Activated B cell treated with CpG ODN at 0.5 μM for 24 hours (primary cell): ENCODE results near the gene RCSD1. TPM values are rescaled to one million over a fixed set of nuclear protein-coding genes. Genes with fewer than 3 reads are reported as not detected.

Experiments
- ATAC-seq: fragments of 200-7000 bp; cut with Tn5 transposase; one replicate; pipeline ENCODE4 v1.10.0; 2021; ENCODE audit warnings: low read depth, mild to moderate bottlenecking, moderate library complexity
- CTCF ChIA-PET: fragments of 350-600 bp; sonication (Branson Sonifier 250); formaldehyde crosslinking; loops from one replicate; lab custom pipeline; 2021; ENCODE audit warnings: antibody characterized with exemption; lab: Charles Lee
- POLR2A ChIA-PET: fragments of 350-600 bp; sonication (Branson Sonifier 250); formaldehyde crosslinking; loops from one replicate; lab custom pipeline; 2021; ENCODE audit warnings: antibody characterized with exemption; lab: Charles Lee
- DNase-seq: peaks from one replicate; pipeline ENCODE4 v3.0.0; 2022
- H3K27ac Mint-ChIP-seq: one replicate; pipeline ENCODE4 v1.8.0; 2020; ENCODE audit warnings: mixed read lengths
- H3K27me3 Mint-ChIP-seq: one replicate; pipeline ENCODE4 v1.8.0; 2021; ENCODE audit warnings: mixed read lengths
- H3K36me3 Mint-ChIP-seq: one replicate; pipeline ENCODE4 v1.8.0; 2021; ENCODE audit warnings: low read depth, mixed read lengths
- H3K4me1 Mint-ChIP-seq: one replicate; pipeline ENCODE4 v1.8.0; 2021; ENCODE audit warnings: mixed read lengths
- H3K4me3 Mint-ChIP-seq: one replicate; pipeline ENCODE4 v1.8.0; 2020; ENCODE audit warnings: mild to moderate bottlenecking, mixed read lengths
- H3K9me3 Mint-ChIP-seq: one replicate; pipeline ENCODE4 v1.8.0; 2020; ENCODE audit warnings: mixed read lengths
- CTCF ChIP-seq: fragments of 200-600 bp; IDR thresholded peaks from one replicate; pipeline ENCODE4 v1.8.0; 2022; ENCODE audit warnings: antibody characterized with exemption, mild to moderate bottlenecking
- intact Hi-C: fragments of 100-400 bp; cut with micrococcal nuclease; formaldehyde crosslinking; loops from one replicate; pipeline ENCODE4 v1.15.1; 2024
- total RNA-seq: library from RNA; stranded (reverse); gene quantifications from 2 replicates; pipeline ENCODE4 v1.2.3, GENCODE V29; 2022

The RCSD1 gene
- total RNA-seq, 1 donor from 2014 or later = 185 TPM

- ChIA-PET CTCF (interaction anchor here (1.3 to 1.6 kb wide), 2 partner anchors 16 to 72 kb away, joined by 3 to 4 read pairs; no protein-coding TSS in a partner anchor), POLR2A (no interaction called here)
- Mint-ChIP-seq H3K4me3 (no peak overlapping the region), H3K27ac (peak overlapping the region; percentile 69), H3K36me3 (peaks cover 86% of the 10 kb centered on the region), H3K27me3 (no peaks in the 10 kb centered on the region), H3K9me3 (no peaks in the 10 kb centered on the region), H3K4me1 (peaks cover 79% of the 10 kb centered on the region)
- intact Hi-C loops = no loop called here
- TF ChIP-seq CTCF = no peak
- DNase-seq (no peak), ATAC-seq (no peak)
These were observed 41.9 kb downstream of the RCSD1 start for GRCh38 chr1:167671727-167672511.

- intact Hi-C loops = no loop called here
- no peak for DNase-seq
- H3K9me3 Mint-ChIP-seq = no peaks in the 10 kb centered on the region
- peak overlapping the region; percentile 25 for H3K27ac Mint-ChIP-seq
- ChIA-PET CTCF (interaction anchor here (1.3 to 4.4 kb wide), 3 partner anchors 15 to 73 kb away, joined by 3 to 27 read pairs (median 5); no protein-coding TSS in a partner anchor), POLR2A (no interaction called here)
- H3K36me3 Mint-ChIP-seq = peaks cover 80% of the 10 kb centered on the region
- peaks cover 69% of the 10 kb centered on the region for H3K4me1 Mint-ChIP-seq
- no peaks in the 10 kb centered on the region for H3K27me3 Mint-ChIP-seq
- TF ChIP-seq CTCF = no peak
- no peak overlapping the region for H3K4me3 Mint-ChIP-seq
- no peak for ATAC-seq
These were observed 42.8 kb downstream of the RCSD1 start for GRCh38 chr1:167672831-167673230.

GRCh38 chr1:167673265-167673664 is 43.2 kb downstream of the RCSD1 start:
- Mint-ChIP-seq H3K27me3 (no peaks in the 10 kb centered on the region), H3K9me3 (no peaks in the 10 kb centered on the region), H3K4me1 (peaks cover 65% of the 10 kb centered on the region), H3K27ac (peak overlapping the region; percentile 22), H3K36me3 (peaks cover 77% of the 10 kb centered on the region), H3K4me3 (no peak overlapping the region)
- DNase-seq = no peak
- intact Hi-C loops = no loop called here
- POLR2A ChIA-PET = interaction anchor here (0.5 to 0.6 kb wide), 2 partner anchors 15 to 277 kb away, joined by 3 read pairs; no protein-coding TSS in a partner anchor
- CTCF ChIA-PET = interaction anchor here (1.4 to 4.4 kb wide), 2 partner anchors 14 to 73 kb away, joined by 5 to 27 read pairs; no protein-coding TSS in a partner anchor
- no peak for TF ChIP-seq CTCF
- no peak for ATAC-seq

- no peak for TF ChIP-seq CTCF
- Mint-ChIP-seq H3K27ac (peak overlapping the region; percentile 27), H3K4me1 (peaks cover 56% of the 10 kb centered on the region)
These were observed 44.1 kb downstream of the RCSD1 start for GRCh38 chr1:167674156-167674555.

GRCh38 chr1:167675440-167675839 is 45.4 kb downstream of the RCSD1 start:
- intact Hi-C loops = no loop called here
- peaks cover 43% of the 10 kb centered on the region for H3K4me1 Mint-ChIP-seq
- no peak for DNase-seq
- no peak overlapping the region for H3K4me3 Mint-ChIP-seq
- no peaks in the 10 kb centered on the region for H3K9me3 Mint-ChIP-seq
- peak overlapping the region; percentile 86 for H3K27ac Mint-ChIP-seq
- no peak for TF ChIP-seq CTCF
- H3K36me3 Mint-ChIP-seq = peaks cover 59% of the 10 kb centered on the region
- POLR2A ChIA-PET = interaction anchor here (0.9 to 1.7 kb wide), 4 partner anchors 25 to 74 kb away, joined by 4 to 10 read pairs (median 6); no protein-coding TSS in a partner anchor
- no peaks in the 10 kb centered on the region for H3K27me3 Mint-ChIP-seq
- no peak for ATAC-seq
- CTCF ChIA-PET = interaction anchor here (0.8 to 4.4 kb wide), 3 partner anchors 12 to 75 kb away, joined by 3 to 27 read pairs (median 8); no protein-coding TSS in a partner anchor

More at GRCh38 chr1:167674156-167674555, 44.1 kb downstream of the RCSD1 start:
- no peak for ATAC-seq
- ChIA-PET POLR2A (no interaction called here), CTCF (interaction anchor here (1.4 to 4.4 kb wide), 2 partner anchors 13 to 74 kb away, joined by 5 to 27 read pairs; no protein-coding TSS in a partner anchor)
- H3K4me3 Mint-ChIP-seq = no peak overlapping the region
- no peaks in the 10 kb centered on the region for H3K9me3 Mint-ChIP-seq
- DNase-seq = no peak
- H3K27me3 Mint-ChIP-seq = no peaks in the 10 kb centered on the region
- intact Hi-C loops = no loop called here
- peaks cover 70% of the 10 kb centered on the region for H3K36me3 Mint-ChIP-seq
